Activated CD4-positive, alpha-beta memory T cell treated with anti-CD3 and anti-CD28 coated beads, Interleukin-2, amount 10 ng/mL, durations not matched to agents 7 days and 5 days (primary cell): ENCODE results near the gene ITGB7. TPM values are rescaled to one million over a fixed set of nuclear protein-coding genes. Genes with fewer than 3 reads are reported as not detected.
"Not testable (repeated sequence)": the region's sequence is repeated elsewhere in the genome, so short reads cannot be mapped to it uniquely, and the experiment has no call there.

Experiments used
- CTCF ChIA-PET: fragments of 350-600 bp; sonication (Branson Sonifier 250); formaldehyde crosslinking; loops from one replicate; lab custom pipeline; 2021; ENCODE audit warnings: antibody characterized with exemption, inconsistent platforms; lab: Charles Lee
- POLR2A ChIA-PET: fragments of 350-600 bp; sonication (Branson Sonifier 250); formaldehyde crosslinking; loops from one replicate; lab custom pipeline; 2021; ENCODE audit warnings: antibody characterized with exemption; lab: Charles Lee
- DNase-seq: peaks from one replicate; pipeline ENCODE4 v3.0.0-alpha.2; 2020
- H3K27ac Mint-ChIP-seq: one replicate; pipeline ENCODE4 v1.8.0; 2021; ENCODE audit warnings: mild to moderate bottlenecking, mixed read lengths
- H3K27me3 Mint-ChIP-seq: one replicate; pipeline ENCODE4 v1.8.0; 2021; ENCODE audit warnings: mixed read lengths
- H3K36me3 Mint-ChIP-seq: one replicate; pipeline ENCODE4 v1.8.0; 2021; ENCODE audit warnings: low read depth, mixed read lengths
- H3K4me1 Mint-ChIP-seq: one replicate; pipeline ENCODE4 v1.8.0; 2021; ENCODE audit warnings: mixed read lengths
- H3K4me3 Mint-ChIP-seq: one replicate; pipeline ENCODE4 v1.8.0; 2021; ENCODE audit warnings: mild to moderate bottlenecking, mixed read lengths
- H3K9me3 Mint-ChIP-seq: one replicate; pipeline ENCODE4 v1.8.0; 2021; ENCODE audit warnings: mixed read lengths
- total RNA-seq, 2 experiments: library from RNA; stranded (reverse); gene quantifications; one replicate each; pipeline ENCODE4 v1.2.3, GENCODE V29; 2021

The ITGB7 gene
- total RNA-seq, 2 experiments from 2014 or later, result 780 to 786 TPM

GRCh38 chr12:53170876-53171724 is 36.0 kb downstream of the ITGB7 start:
- Mint-ChIP-seq H3K36me3 (peaks cover 9% of the 10 kb centered on the region), H3K4me1 (peaks cover 10% of the 10 kb centered on the region), H3K27me3 (no peaks in the 10 kb centered on the region), H3K4me3 (no peak overlapping the region), H3K9me3 (no peaks in the 10 kb centered on the region), H3K27ac (no peak overlapping the region)
- CTCF ChIA-PET, result no interaction called here
- POLR2A ChIA-PET, result interaction anchor here (1.0 to 1.4 kb wide), 2 partner anchors 9 to 10 kb away, joined by 4 to 5 read pairs; partner anchors contain the start of genes CSAD and ZNF740
- DNase-seq, result no peak

GRCh38 chr12:53170215-53170614 is 36.8 kb downstream of the ITGB7 start:
- Mint-ChIP-seq H3K27me3 (no peaks in the 10 kb centered on the region), H3K4me3 (no peak overlapping the region), H3K4me1 (peaks cover 4% of the 10 kb centered on the region), H3K27ac (no peak overlapping the region), H3K9me3 (no peaks in the 10 kb centered on the region), H3K36me3 (peaks cover 9% of the 10 kb centered on the region)
- no peak for DNase-seq
- POLR2A ChIA-PET, result interaction anchor here (1.0 kb wide), 1 partner anchor 9 kb away, joined by 4 read pairs; no protein-coding TSS in a partner anchor
- CTCF ChIA-PET, result no interaction called here

GRCh38 chr12:53169644-53170043 is 37.4 kb downstream of the ITGB7 start:
- Mint-ChIP-seq H3K9me3 (no peaks in the 10 kb centered on the region), H3K27ac (no peak overlapping the region), H3K27me3 (no peaks in the 10 kb centered on the region), H3K4me1 (no peaks in the 10 kb centered on the region), H3K4me3 (no peak overlapping the region), H3K36me3 (peaks cover 9% of the 10 kb centered on the region)
- ChIA-PET POLR2A (no interaction called here), CTCF (no interaction called here)
- no peak for DNase-seq

GRCh38 chr12:53166837-53167236 is 40.2 kb downstream of the ITGB7 start:
- ChIA-PET CTCF (no interaction called here), POLR2A (no interaction called here)
- H3K36me3 Mint-ChIP-seq, result peaks cover 9% of the 10 kb centered on the region
- no peaks in the 10 kb centered on the region for H3K4me1 Mint-ChIP-seq
- H3K4me3 Mint-ChIP-seq, result no peak overlapping the region
- DNase-seq, result no peak
- no peaks in the 10 kb centered on the region for H3K27me3 Mint-ChIP-seq
- H3K9me3 Mint-ChIP-seq, result no peaks in the 10 kb centered on the region
- no peak overlapping the region for H3K27ac Mint-ChIP-seq

- H3K4me3 Mint-ChIP-seq, CTCF ChIA-PET, DNase-seq, H3K36me3 Mint-ChIP-seq, H3K9me3 Mint-ChIP-seq, POLR2A ChIA-PET, H3K27ac Mint-ChIP-seq, H3K27me3 Mint-ChIP-seq: not testable (repeated sequence)
- peaks cover 12% of the 10 kb centered on the region for H3K4me1 Mint-ChIP-seq
These were observed 44.0 kb downstream of the ITGB7 start for GRCh38 chr12:53163008-53163407.

GRCh38 chr12:53161119-53161911 is 45.7 kb downstream of the ITGB7 start:
- no peak for DNase-seq
- ChIA-PET POLR2A (interaction anchor here (0.9 to 3.7 kb wide), 9 partner anchors 9 to 217 kb away, joined by 3 to 33 read pairs (median 6); partner anchors contain the start of genes AAAS, CSAD, ITGB7 and PFDN5), CTCF (interaction anchor here (0.9 to 5.3 kb wide), 13 partner anchors 19 to 264 kb away, joined by 3 to 41 read pairs (median 6); partner anchors contain the start of genes AAAS, CSAD, ESPL1 and ZNF740)
- Mint-ChIP-seq H3K36me3 (no peaks in the 10 kb centered on the region), H3K9me3 (no peaks in the 10 kb centered on the region), H3K4me3 (no peak overlapping the region), H3K27me3 (no peaks in the 10 kb centered on the region), H3K4me1 (peaks cover 12% of the 10 kb centered on the region), H3K27ac (no peak overlapping the region)

- Mint-ChIP-seq H3K4me3 (no peak overlapping the region), H3K27me3 (no peaks in the 10 kb centered on the region), H3K36me3 (no peaks in the 10 kb centered on the region), H3K27ac (no peak overlapping the region), H3K9me3 (no peaks in the 10 kb centered on the region), H3K4me1 (peaks cover 12% of the 10 kb centered on the region)
- POLR2A ChIA-PET, result interaction anchor here (0.8 to 3.7 kb wide), 16 partner anchors 10 to 218 kb away, joined by 3 to 33 read pairs (median 5); partner anchors contain the start of genes AAAS, CSAD, ESPL1 and ITGB7
- CTCF ChIA-PET, result interaction anchor here (1.2 to 5.3 kb wide), 27 partner anchors 8 to 265 kb away, joined by 3 to 41 read pairs (median 9); partner anchors contain the start of genes AAAS, CSAD, ESPL1 and ITGB7
- DNase-seq, result no peak
These were observed 46.4 kb downstream of the ITGB7 start for GRCh38 chr12:53160673-53161072.

GRCh38 chr12:53160000-53160399 is 47.1 kb downstream of the ITGB7 start:
- Mint-ChIP-seq H3K9me3 (no peaks in the 10 kb centered on the region), H3K27ac (peak overlapping the region; percentile 40), H3K27me3 (no peaks in the 10 kb centered on the region), H3K4me3 (no peak overlapping the region), H3K36me3 (no peaks in the 10 kb centered on the region), H3K4me1 (peaks cover 12% of the 10 kb centered on the region)
- no peak for DNase-seq
- CTCF ChIA-PET, result interaction anchor here (0.7 to 5.3 kb wide), 45 partner anchors 9 to 317 kb away, joined by 3 to 41 read pairs (median 5); partner anchors contain the start of genes AAAS, CSAD, ESPL1 and ITGB7
- POLR2A ChIA-PET, result interaction anchor here (0.7 to 3.7 kb wide), 21 partner anchors 14 to 219 kb away, joined by 3 to 33 read pairs (median 5); partner anchors contain the start of genes AAAS, CSAD, ESPL1 and ITGB7

GRCh38 chr12:53159195-53159839 is 47.7 kb downstream of the ITGB7 start:
- DNase-seq, result peak; percentile 93
- Mint-ChIP-seq H3K27me3 (no peaks in the 10 kb centered on the region), H3K36me3 (no peaks in the 10 kb centered on the region), H3K9me3 (no peaks in the 10 kb centered on the region), H3K4me3 (no peak overlapping the region), H3K4me1 (peaks cover 12% of the 10 kb centered on the region), H3K27ac (peak overlapping the region; percentile 21)
- POLR2A ChIA-PET, result interaction anchor here (0.7 to 3.7 kb wide), 18 partner anchors 14 to 162 kb away, joined by 3 to 33 read pairs (median 5); partner anchors contain the start of genes AAAS, CSAD, ESPL1 and ITGB7
- CTCF ChIA-PET, result interaction anchor here (0.7 to 5.3 kb wide), 47 partner anchors 9 to 349 kb away, joined by 3 to 41 read pairs (median 5); partner anchors contain the start of genes AAAS, CSAD, ESPL1 and ITGB7

GRCh38 chr12:53152390-53152789 is 54.7 kb downstream of the ITGB7 start:
- Mint-ChIP-seq H3K36me3 (no peaks in the 10 kb centered on the region), H3K27ac (no peak overlapping the region), H3K27me3 (peaks cover 2% of the 10 kb centered on the region), H3K4me3 (no peak overlapping the region), H3K4me1 (no peaks in the 10 kb centered on the region), H3K9me3 (no peaks in the 10 kb centered on the region)
- ChIA-PET CTCF (no interaction called here), POLR2A (interaction anchor here (0.6 kb wide), 1 partner anchor 22 kb away, joined by 3 read pairs; no protein-coding TSS in a partner anchor)
- DNase-seq, result no peak

GRCh38 chr12:53151039-53151438 is 56.0 kb downstream of the ITGB7 start:
- no peaks in the 10 kb centered on the region for H3K36me3 Mint-ChIP-seq
- no peaks in the 10 kb centered on the region for H3K9me3 Mint-ChIP-seq
- no peak overlapping the region for H3K27ac Mint-ChIP-seq
- POLR2A ChIA-PET, result no interaction called here
- peaks cover 2% of the 10 kb centered on the region for H3K27me3 Mint-ChIP-seq
- no peak for DNase-seq
- no peaks in the 10 kb centered on the region for H3K4me1 Mint-ChIP-seq
- H3K4me3 Mint-ChIP-seq, result no peak overlapping the region
- CTCF ChIA-PET, result interaction anchor here (1.2 kb wide), 1 partner anchor 85 kb away, joined by 3 read pairs; no protein-coding TSS in a partner anchor

- H3K9me3 Mint-ChIP-seq, result no peaks in the 10 kb centered on the region
- H3K27me3 Mint-ChIP-seq, result peaks cover 8% of the 10 kb centered on the region
- H3K27ac Mint-ChIP-seq, result no peak overlapping the region
- POLR2A ChIA-PET, result no interaction called here
- no peak for DNase-seq
- H3K36me3 Mint-ChIP-seq, result no peaks in the 10 kb centered on the region
- no peaks in the 10 kb centered on the region for H3K4me1 Mint-ChIP-seq
- CTCF ChIA-PET, result no interaction called here
- H3K4me3 Mint-ChIP-seq, result no peak overlapping the region
These were observed 59.4 kb downstream of the ITGB7 start for GRCh38 chr12:53147653-53148052.
